Fibroblast of skin of scalp (primary cell): Measurements from ENCODE around the gene CABP2.
"Not testable (repeated sequence)": the region's sequence is repeated elsewhere in the genome, so short reads cannot be mapped to it uniquely, and the experiment has no call there.

Experiments
- DNase-seq: peaks from one replicate; pipeline ENCODE4 v3.0.0-alpha.2; 2013

Gene CABP2

GRCh38 chr11:67538823-67539505 lies 15.7 kb upstream of the CABP2 start:
- no peak for DNase-seq

- no peak for DNase-seq
Observed at GRCh38 chr11:67538306-67538705, 15.1 kb upstream of the CABP2 start.

- DNase-seq = no peak
Observed at GRCh38 chr11:67535561-67535960, 12.3 kb upstream of the CABP2 start.

- DNase-seq = no peak
Observed at GRCh38 chr11:67534070-67534679, 10.9 kb upstream of the CABP2 start.

- no peak for DNase-seq
Observed at GRCh38 chr11:67532889-67533288, 9.6 kb upstream of the CABP2 start.

GRCh38 chr11:67530282-67530592 lies 7.0 kb upstream of the CABP2 start:
- no peak for DNase-seq

GRCh38 chr11:67528376-67528775 lies 5.1 kb upstream of the CABP2 start:
- no peak for DNase-seq

GRCh38 chr11:67525275-67525976 lies 2.2 kb upstream of the CABP2 start:
- no peak for DNase-seq

- DNase-seq = no peak
Observed at GRCh38 chr11:67524480-67524808, 1.2 kb upstream of the CABP2 start.

GRCh38 chr11:67523556-67524479 lies 572 bp upstream of the CABP2 start:
- no peak for DNase-seq

GRCh38 chr11:67522338-67522737 lies 908 bp downstream of the CABP2 start:
- no peak for DNase-seq

GRCh38 chr11:67521924-67522323 lies 1.3 kb downstream of the CABP2 start:
- DNase-seq = no peak

- DNase-seq = no peak
Observed at GRCh38 chr11:67520856-67521824, 2.1 kb downstream of the CABP2 start.

- no peak for DNase-seq
Observed at GRCh38 chr11:67519726-67520125, 3.5 kb downstream of the CABP2 start.

GRCh38 chr11:67517784-67518552 lies 5.3 kb downstream of the CABP2 start:
- no peak for DNase-seq

- no peak for DNase-seq
Observed at GRCh38 chr11:67516806-67517205, 6.4 kb downstream of the CABP2 start.

GRCh38 chr11:67514116-67514515 lies 9.1 kb downstream of the CABP2 start:
- DNase-seq = no peak

GRCh38 chr11:67511558-67511957 lies 11.7 kb downstream of the CABP2 start:
- not testable (repeated sequence) for DNase-seq

GRCh38 chr11:67510023-67510345 lies 13.3 kb downstream of the CABP2 start:
- DNase-seq = no peak

GRCh38 chr11:67508486-67509121 lies 14.6 kb downstream of the CABP2 start:
- peak; percentile 97 for DNase-seq
